NCI-H510A (cell line): ENCODE results near the gene STARD5.
"Not testable (repeated sequence)": the region's sequence is repeated elsewhere in the genome, so short reads cannot be mapped to it uniquely, and the experiment has no call there.

Experiments
- DNase-seq: peaks from one replicate; lab custom pipeline; 2025; lab: John Stamatoyannopoulos, UW

The STARD5 gene

DNA sequence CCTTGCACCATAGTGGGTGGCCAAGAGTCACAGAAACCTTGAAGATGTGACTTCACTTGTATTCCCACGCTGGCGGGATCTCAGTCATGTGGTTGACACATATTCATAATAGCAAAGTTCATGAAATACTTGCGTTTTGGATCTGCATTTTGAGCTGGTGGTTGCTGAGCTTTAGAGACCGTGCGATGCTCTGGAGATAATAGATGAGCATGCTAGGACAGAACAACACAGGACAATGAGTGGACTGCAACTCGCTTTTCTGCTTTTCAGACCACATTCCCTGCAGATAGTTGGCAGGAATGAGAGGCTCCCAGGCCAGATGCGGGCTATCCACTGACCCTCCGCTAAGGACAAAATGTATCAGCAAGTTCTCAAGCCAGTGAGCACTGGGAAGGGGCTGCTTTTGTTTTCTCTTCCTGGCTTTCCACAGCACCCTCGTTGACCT lies 13.8 kb upstream of the STARD5 start:
- DNase-seq, result no peak

DNA sequence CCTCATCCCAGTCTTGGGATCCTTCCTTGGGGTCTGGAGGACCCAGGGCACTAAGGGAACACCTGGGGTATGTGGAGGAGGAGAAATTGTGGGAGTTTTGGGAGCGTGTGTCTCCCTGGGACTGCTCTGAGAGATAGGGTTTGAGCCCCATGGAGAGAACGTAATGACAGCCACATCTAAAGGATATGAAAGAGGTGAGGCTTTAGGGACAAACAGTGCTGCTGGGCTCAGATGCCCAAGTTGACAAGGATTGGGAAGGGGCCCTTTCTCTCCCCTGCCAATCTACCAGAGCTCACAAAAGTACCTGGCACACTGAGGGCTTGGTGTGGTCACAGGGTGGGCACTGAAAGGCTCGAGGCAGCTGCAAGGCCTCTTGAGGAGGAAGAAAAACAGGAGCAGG lies 13.3 kb upstream of the STARD5 start:
- no peak for DNase-seq

DNA sequence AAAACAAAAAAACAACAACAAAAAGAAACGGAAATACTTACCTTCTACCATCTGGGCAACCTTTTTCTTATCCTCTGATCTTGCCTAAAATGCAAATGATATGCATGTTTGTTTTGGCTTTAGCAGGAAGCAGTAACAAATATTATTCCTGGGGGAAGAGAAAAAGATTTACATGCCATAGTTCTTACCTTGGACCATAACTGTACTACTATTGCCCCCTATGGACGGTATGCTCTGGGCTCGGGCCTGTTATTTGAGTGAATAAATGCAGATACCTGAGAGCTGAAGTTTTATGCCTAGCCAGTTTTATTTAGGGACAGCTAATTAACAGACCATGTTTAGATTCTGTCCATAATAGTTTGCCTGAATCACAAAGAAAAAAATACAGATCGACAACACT lies 12.6 kb upstream of the STARD5 start:
- DNase-seq, result no peak

DNA sequence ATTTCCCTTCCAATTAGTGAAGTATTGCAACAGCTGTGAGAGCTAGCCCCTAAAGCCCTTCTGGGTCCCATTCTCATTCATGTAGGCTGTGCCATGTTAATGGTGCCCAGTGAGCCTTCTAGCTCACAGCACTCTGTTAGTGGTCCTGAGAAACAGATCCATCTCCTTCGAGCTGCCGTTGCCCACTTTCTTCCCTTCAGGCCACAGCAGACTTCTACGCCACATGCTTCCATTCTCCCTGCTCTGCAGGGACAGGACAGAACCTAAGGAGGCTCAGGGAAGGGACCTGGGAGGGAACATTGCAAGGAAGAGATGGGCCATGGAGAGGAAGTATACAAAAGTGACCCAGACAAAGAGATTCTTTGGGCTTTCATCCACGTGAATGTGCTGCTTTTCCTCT lies 11.7 kb upstream of the STARD5 start:
- DNase-seq, result no peak

DNA sequence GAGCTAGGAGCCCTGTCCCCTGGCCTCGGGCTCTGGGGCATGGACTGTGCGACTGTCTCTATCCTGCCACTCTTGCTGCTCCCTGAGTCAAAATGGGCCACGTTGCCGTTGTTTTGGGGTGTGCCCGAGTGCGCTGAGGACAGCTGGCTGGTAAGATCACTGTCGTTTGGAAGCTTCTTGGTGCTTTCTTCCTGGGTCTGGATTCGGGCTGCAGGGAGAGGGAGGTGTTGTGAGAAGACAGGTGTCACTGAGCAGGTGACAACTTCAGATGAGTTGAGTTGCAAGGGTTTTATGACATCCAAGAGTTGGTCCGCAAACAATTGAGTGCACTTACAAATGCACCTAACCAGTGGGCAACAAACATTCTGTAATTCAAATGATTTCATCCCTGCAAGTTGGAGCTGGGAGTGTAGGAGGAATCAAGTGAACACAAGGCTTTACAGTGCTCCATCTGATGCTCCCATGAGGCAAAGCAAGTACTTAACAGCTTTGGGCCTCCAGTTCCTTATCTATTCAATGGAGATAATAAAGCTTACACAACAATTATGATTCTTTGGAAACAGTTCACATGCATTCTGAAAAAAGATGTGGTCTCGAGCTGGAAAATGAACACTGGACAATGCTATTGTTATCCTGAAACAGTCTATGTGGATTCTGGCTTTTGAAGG lies 11.0 kb upstream of the STARD5 start:
- peak; percentile 62 for DNase-seq

DNA sequence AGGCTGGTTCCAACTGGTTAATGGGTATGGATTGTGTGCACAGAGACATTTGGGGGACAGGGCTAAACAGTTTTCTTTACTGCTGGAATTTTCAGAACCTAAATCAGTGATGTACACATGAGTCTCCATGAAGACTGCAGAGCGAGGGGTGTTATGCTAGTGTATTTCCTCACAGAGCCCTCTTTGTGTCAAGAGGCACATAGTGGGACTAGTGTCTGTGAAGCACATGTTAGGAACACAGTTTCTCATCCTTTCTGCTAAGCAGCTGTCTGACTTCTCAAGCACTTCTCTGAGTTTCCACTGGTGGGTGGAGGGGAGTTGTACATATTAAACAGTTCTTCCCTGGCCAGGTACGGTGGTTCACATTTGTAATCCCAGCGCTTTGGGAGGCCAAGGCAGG lies 9.4 kb upstream of the STARD5 start:
- no peak for DNase-seq

DNA sequence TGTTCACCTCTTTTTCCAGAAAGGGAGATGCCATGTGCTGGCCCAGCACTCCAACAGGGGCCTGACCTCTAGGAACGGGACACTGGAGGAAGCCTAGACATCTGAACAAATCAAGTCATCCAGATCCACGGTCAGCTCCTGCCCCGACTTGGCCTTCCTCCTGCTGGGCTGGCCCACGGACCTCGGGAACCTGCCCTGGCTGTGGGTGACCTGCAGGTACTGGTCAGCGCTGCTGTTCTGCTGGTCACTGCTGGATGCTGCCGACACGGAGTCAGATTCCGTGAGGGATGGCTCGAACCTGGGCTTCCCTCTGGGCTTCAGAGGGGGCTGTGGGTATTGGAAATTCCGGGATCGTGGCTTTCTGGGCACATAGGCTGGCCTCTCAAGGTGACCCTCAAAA lies 8.4 kb upstream of the STARD5 start:
- DNase-seq, result no peak

DNA sequence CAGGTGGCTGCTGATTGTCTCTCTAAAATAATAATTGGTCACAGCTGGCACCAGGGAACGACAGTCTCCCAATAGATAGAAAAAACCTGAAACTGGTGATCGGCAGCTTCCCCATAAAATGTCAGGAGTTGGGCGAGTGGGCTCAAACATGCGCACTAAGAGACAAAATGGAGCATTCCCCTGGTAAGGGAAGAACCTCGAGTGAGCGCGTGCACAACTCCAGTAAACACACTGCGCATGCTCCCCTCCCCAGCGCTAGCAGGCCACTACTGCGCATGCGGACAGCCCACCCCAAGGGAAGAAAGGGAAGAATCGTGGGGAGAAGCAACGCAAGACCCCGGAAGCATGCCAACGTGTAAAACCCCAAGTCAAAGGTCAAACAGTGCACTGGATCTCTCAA lies 7.7 kb upstream of the STARD5 start:
- no peak for DNase-seq

DNA sequence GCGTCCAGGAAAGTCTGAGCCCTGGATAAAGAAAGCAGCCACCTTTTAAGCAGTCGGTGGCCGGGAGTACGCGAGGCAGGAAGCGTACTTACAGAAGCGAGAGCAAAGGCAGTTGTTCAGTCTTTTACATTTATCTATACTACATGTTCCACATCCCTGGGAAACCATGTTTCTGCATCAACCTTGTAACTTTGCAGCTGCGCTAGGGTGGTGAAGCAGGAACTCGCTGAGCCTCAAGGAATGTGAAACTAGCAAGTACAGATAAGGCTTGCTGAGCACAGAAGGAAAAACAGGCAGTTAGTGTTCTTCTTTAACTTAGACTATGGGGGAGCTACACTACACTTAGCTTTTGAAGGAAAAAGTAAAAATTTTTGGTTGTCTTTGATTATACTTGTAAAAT lies 7.2 kb upstream of the STARD5 start:
- DNase-seq, result not testable (repeated sequence)

DNA sequence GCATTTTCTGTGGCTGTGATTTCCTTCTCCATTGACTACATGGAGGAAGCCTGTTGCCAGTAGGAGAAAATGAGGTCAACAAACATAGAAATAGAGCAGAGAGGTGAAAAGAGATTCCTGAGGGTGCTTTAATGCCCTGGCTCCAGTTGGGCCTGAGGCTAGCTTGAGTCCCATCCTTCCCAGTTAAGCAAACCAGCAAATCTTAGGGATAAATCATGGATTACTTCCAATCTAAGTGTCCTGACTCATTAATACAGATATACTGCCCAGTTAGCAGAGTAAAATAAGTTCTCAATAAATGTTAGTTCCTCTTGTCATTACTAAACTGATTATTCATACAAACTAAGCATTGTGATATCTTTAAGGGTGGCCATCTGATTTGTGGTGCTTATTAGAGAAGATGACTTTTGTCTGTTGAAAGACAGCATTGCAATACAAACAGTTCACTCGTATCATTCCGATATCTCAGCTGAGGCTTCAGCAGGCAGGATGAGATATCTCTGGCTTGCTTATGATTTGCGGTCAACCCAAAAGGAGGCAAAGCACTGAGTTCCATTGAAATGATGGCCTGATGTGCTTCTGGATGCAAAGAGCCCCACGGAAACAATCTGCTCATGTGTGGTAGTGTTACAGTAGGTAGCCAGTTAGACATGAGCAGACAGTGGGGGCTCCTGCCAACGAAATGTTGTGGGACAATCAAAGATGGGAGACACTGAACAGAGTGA lies 6.6 kb upstream of the STARD5 start:
- no peak for DNase-seq

DNA sequence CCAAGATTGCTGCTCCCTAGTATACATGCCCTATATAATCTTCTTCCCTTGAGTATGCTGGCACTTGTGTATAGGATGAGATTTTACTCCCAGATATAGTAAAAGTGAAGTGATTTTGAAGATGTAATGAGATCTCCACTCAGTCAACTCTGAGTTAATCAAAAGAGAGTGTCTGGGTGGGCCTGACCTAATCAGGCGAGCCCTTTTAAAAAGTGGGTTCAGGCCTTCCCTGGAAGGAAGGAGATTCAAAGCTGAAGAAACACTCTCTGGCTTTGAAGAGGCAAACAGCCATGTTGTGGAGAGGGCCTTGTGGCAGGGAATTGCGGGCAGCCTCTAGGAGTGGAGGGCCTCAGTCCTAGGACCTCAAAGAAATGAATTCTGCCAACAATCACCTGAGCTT lies 5.5 kb upstream of the STARD5 start:
- no peak for DNase-seq

DNA sequence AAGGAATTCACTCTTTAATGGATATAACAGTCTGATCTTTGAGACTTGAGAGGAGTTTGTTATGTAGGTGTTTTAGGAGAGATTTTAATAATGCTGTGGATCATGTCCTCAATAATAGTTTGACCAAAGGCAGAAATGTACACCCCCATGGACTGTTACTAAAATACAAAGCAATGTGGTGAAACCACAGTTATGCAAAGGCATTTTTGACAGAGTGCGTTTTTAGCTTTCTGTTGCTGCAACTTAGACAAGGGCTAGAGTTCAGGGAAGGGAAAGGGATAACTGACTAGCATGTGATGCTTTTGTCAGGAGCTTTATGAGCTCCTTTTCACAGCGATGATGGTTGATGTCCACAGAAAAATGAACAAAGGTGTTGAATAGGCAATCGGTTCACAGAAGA lies 3.6 kb upstream of the STARD5 start:
- DNase-seq, result no peak

DNA sequence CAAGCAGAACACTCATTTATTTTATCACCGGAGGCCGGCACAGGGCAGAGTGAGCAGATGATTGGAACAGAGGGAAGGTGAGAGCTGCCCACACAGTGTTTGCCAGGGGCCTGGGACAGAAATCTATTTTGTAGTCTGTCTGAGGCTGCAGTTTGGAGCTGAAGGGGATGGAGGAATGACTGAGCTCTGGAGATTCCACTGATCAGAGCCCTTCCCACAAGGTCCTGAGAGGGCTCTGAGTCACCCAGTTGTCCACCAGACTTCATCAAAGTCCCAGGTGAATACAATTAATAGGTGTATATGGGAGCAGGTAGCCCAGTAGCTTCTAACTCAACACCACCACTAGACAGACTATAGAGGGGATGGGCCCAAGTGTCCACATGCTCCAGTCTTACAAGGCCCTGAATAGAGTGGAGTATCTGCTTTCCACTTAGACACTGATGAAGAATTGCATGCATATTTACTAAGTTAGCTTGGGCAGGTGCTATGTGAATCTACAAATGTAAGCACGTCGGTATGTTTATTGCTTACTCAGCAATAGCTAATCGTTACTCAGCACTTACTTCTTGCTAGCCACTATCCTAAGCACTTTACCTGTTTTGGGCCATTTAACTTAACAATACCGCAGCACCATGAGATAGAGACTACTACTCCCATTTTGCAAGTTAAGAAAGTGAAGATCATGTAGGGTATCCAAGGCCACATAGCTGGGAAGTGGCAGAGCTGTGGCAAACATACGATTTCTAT lies 2.7 kb upstream of the STARD5 start:
- no peak for DNase-seq

DNA sequence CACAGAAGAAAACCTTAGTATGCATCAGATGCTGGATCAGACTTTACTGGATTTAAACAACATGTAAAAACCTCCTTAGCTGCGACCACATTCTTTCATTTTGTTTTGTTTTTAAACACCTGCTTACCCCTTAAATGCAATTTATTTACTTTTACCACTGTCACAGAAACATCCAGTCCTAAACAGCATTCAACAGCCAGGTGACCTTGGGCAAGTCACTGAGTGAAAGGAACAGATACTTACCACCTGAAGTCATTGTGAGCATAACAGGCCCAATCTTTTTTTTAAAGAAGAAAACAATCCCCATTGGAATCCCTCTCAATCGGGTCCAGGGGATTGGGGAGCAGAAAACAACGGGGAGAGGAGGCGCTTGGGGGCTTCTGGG lies 390 bp downstream of the STARD5 start:
- DNase-seq, result no peak

DNA sequence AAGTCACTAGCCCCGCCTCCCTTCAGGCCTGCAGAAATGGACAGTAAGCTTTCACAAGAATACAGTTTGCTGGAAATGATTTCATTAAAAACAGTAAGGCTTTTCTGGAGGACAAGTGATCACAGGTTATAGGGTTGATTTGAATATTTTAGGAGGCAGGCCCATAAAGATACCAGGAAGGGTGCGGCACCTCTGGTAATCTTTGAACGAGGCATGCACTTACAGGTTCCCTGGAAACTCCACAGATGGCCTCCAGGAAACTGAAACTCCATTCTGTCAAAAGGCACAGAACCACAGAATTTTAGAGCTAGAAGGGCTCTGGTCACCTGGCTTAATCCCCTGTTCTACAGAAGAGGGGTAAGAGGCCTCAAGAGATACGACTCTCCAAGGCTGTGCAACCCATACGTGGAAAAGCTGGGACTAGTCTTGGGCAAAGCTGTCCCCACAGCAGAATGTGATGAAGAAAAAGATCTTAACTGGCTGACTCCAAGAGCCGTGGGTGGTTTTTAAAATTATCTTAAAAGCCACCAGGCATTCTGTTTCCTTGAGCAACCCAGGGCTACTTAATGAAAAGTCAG lies 1.2 kb downstream of the STARD5 start:
- no peak for DNase-seq

DNA sequence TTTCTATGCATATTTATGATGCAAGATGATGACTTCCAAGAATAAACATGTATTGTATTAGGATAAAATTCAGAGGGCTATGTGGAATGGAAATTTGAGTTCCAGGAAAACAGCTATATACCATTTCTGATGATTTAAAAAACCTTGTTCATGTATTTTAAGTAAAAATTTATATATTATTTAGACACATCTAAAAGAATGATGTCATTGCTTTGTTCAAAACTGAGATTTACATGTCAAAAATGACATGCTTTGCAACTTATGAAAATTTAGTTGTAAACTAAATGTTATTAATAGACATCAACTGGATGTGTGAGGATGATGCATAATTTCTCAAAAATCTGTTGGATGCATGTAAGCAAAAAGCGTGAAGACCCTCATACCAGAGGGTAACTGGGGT lies 2.3 kb downstream of the STARD5 start:
- no peak for DNase-seq

DNA sequence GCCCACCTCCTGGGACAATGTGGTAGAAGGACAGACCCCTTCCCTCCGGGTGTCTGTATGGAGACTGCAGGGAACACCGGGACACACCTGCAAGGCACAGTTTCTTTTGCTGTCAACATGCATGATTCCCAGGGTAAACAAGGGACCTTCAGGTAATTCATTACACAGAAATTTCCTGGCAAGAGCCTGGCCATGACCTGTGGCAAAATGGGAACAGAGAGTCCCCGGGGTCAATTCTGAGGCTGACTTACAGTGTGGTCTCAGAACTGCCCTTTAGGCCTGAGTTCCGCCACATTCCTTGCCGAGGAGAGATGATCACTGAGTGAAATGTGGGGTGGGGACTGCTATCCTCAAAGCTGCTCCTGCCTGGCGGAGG lies 6.3 kb downstream of the STARD5 start:
- no peak for DNase-seq

DNA sequence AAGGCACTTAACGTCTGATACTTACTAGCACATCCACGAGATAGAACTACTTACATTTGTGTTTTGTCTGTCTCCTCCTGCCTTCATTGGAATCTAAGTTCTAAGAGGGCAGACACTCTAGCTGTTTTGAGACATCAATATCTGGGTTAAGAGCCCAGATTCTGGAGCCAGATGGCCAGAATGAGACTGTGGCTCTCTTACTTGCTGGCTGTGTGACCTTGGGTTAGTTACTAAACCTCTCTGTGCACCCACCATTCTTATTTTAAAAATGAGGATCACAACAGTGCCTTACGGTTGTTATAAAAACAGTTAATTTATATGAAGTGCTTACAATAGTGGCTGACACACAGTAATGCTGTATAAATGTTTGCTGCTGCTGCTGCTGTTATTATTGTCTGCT lies 7.7 kb downstream of the STARD5 start:
- DNase-seq, result no peak

DNA sequence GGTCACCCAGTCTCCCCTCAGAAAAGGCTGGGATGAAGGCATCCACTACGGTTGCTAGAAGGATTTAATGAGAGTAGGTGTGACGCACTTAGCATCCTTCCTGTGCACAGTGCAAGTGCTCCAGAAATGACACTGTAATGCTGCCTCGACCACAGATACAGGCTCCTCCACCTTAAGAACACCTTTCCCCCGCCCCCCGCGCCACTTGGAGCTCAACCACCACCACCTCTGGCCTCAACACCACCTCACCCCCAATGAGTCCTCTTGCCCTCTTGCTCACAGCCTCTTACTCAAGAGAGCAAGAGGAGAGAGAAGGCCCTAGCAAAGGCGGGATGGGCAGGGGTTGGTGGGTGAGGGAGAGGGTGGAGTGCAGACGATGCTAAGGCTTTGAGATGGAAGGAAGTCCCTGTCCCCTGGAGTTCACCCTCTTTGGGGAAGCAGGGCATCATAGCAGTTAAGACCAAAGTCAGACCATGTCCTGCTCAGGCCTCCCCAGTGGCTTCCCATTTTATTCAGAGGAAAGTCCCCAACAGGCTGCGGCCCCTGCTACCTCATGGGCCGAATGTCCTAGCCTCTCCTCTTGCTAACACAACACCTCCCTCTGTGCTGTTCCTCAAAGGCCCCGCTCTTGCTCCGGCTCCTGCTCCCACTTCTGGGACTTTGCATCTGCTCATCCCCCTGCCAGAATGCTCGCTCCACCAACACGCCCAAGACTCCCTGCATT lies 8.3 kb downstream of the STARD5 start:
- no peak for DNase-seq

DNA sequence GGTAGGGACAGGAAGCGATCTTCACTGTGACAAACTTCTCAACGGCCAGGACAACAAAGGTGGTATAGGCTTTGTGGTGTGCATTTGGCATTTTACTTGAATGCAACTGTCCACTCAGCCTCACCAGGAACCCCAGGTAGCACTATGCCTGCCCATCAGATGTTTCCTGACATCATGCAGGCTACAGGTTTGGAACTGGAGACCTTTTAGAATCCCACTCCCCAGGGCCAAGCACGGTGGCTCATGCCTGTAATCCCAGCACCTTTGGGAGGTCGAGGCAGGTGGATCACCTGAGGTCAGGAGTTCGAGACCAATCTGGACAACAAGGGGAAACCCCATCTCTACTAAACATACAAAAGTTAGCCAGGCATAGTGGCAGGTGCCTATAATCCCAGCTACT lies 9.6 kb downstream of the STARD5 start:
- no peak for DNase-seq

DNA sequence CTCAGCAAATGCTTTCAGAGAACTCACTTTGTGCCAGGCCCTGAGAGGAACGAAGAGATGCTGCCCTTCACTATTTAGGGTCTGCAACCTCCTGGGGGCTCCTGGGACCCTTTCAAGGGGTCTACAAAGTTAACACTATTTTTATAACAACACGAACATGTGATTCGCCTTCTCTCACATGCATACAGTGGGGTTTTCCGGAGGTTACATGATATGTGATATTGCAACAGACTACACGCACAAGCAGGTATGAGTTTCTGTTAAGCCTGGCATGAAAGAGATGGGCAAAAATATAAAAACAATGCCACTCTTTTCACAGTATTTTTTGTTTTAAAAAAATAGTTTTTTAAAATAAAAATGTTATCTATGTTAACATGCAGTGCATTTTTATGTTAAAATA lies 10.3 kb downstream of the STARD5 start:
- DNase-seq, result no peak

DNA sequence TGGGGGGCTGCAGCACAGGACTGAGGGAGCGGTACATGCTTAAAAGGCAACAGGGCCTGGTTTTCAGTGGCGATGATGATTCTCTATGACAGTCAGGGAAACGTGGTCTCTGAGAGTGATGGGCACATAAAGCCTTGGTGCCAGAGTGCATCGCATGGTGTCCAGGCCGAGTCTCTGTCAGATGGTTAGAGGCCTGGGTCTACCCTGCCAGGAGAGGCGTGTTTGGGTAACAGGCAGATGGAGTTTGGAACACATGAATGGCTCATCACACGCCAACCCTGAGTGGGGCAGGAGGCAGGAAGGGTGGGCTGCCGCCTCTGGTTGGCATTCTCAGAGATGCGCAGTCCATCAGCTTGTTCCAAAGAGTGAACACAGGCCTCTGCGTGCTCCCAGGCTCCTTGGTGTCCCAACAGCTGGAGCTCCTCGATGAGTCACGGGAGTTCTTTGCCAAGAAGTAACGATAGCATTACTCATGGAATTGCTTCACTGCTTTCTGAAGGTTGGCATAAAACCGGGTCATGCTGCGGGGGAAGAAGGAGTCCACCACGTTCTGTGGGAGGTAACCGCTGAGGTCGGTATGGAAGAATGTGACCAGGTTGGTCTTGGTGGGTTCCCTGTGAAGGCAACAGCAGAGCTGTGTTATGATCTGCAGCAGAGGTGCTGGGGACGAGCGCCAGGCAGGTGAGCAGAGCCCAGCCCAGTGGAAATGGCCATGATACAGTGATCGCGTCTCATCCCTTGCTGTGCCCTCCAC lies 11.0 kb downstream of the STARD5 start:
- DNase-seq, result no peak
